Spleen (tissue), 7 donors: ENCODE results near the gene PRR33.

ENCODE experiments used
- POLR2A ChIP-seq, 3 donors: fragments of 450-650 bp; IDR thresholded peaks; one replicate each; pipeline ENCODE4 v1.5.1; 2017; ENCODE audit warnings: antibody characterized with exemption in 3 of 3, mild to moderate bottlenecking in 1 of 3
- POLR2AphosphoS5 ChIP-seq, 3 donors: sonication (generic); formaldehyde crosslinking; IDR thresholded peaks; one replicate each; pipeline ENCODE4 v1.5.1; 2017; ENCODE audit warnings: antibody characterized with exemption in 3 of 3
- TF ChIP-seq, protein P1 (sequence below), 11 experiments: fragments of 200-600 bp in 7 of 11; fragments of 450-650 bp in 4 of 11; sonication (generic) in 4 of 11; IDR thresholded peaks in 8 of 11; conservative IDR thresholded peaks in 3 of 11; 1 replicate in 7 of 11; 2 replicates in 4 of 11; pipeline versions ENCODE4 v1.4.0 to v1.8.0; 2016 to 2021; ENCODE audit warnings: antibody characterized with exemption in 11 of 11, inconsistent platforms in 4 of 11, mild to moderate bottlenecking in 1 of 11
- donor health status: DM: no; HTN: no; CAD: no; lungs with moderate emphysema.
- donor health status: DM: no; HTN: no; CAD: no.
- donor health status: DM: no; HTN: no; CAD: no.

DNA sequence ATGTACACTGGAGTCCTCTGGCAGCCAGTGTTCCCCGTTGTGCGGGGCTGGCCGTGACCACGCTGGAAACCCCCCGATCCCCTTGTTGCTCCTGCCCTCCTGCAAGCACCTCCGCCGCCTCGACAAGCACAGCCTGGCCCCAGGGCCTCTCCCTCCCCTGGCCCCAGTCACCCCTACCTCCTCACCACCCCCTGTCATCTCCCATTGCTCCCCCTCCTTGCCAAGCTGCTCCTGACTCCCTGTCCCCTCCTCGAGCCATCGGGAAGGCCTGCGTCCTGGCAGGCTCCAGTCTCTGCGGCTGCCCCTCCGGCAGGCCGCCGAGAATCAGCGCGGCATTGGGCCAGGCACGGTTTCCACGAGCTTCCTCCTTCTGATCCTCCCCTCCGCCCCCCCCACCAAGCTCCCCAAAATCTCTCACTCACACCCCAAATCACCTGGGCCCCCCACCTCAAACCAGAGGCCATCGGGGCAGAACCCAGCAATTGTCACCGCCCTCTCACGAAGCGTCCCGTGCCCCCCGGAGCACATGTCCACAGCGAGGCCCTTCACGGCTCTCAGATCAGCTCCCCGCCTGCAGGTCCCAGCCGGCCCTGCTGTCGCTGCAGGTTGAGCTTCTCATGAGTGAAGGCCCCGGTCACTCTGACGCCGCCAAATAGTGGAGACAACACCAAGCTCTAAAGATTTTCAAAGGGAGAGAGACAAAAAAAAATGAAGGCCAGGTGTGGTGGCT lies 44.5 kb downstream of the PRR33 start:
- TF ChIP-seq, protein P1, sequence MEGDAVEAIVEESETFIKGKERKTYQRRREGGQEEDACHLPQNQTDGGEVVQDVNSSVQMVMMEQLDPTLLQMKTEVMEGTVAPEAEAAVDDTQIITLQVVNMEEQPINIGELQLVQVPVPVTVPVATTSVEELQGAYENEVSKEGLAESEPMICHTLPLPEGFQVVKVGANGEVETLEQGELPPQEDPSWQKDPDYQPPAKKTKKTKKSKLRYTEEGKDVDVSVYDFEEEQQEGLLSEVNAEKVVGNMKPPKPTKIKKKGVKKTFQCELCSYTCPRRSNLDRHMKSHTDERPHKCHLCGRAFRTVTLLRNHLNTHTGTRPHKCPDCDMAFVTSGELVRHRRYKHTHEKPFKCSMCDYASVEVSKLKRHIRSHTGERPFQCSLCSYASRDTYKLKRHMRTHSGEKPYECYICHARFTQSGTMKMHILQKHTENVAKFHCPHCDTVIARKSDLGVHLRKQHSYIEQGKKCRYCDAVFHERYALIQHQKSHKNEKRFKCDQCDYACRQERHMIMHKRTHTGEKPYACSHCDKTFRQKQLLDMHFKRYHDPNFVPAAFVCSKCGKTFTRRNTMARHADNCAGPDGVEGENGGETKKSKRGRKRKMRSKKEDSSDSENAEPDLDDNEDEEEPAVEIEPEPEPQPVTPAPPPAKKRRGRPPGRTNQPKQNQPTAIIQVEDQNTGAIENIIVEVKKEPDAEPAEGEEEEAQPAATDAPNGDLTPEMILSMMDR (IDR thresholded peaks at IDR 0.05 in 8 of 11, conservative IDR thresholded peaks at IDR 0.05 in 3 of 11), result no peak
- TF ChIP-seq POLR2A (IDR thresholded peaks at IDR 0.05), result no peak
- TF ChIP-seq POLR2AphosphoS5 (IDR thresholded peaks at IDR 0.05), result no peak
